OCI-LY7 (cell line): Measurements from ENCODE around the gene ADCY9. TPM values are rescaled to one million over a fixed set of nuclear protein-coding genes. Genes with fewer than 3 reads are reported as not detected.

Experiments used
- BruUV-seq: library from RNA; stranded (reverse); fragments of 400-500 nt; replicated peaks from 2 replicates; lab custom pipeline; 2021; lab: Mats Ljungman, UMichigan
- CTCF ChIA-PET: fragments of 300-600 bp; sonication (Branson Sonifier 250); formaldehyde crosslinking; loops from one replicate; lab custom pipeline; 2022; ENCODE audit warnings: antibody characterized with exemption; ENCODE audit not compliant: unreplicated experiment; lab: Charles Lee
- POLR2A ChIA-PET: fragments of 300-600 bp; sonication (Branson Sonifier 250); formaldehyde crosslinking; loops from one replicate; lab custom pipeline; 2022; ENCODE audit warnings: antibody characterized with exemption; lab: Charles Lee
- DNase-seq: peaks from one replicate; pipeline ENCODE4 v3.0.0-alpha.2; 2015; ENCODE audit warnings: low spot score
- H2AFZ ChIP-seq: fragments of 200-600 bp; sonication (generic), shearing (Covaris generic); 2 replicates; pipeline ENCODE4 v1.6.1; 2014; ENCODE audit warnings: mild to moderate bottlenecking, antibody characterized with exemption, low read length, moderate library complexity
- H3K27ac ChIP-seq: fragments of 200-600 bp; sonication (generic); 2 replicates; pipeline ENCODE4 v1.5.1; 2014; ENCODE audit warnings: mixed run types, low read depth, mild to moderate bottlenecking, moderate library complexity, low read length, inconsistent platforms; ENCODE audit not compliant: poor library complexity, severe bottlenecking
- H3K36me3 ChIP-seq: fragments of 200-600 bp; sonication (generic); 2 replicates; pipeline ENCODE4 v1.6.1; 2014; ENCODE audit warnings: mild to moderate bottlenecking, antibody characterized with exemption, low read length, moderate library complexity, mixed read lengths; ENCODE audit not compliant: insufficient read depth
- H3K4me1 ChIP-seq: fragments of 200-600 bp; sonication (generic); 2 replicates; pipeline ENCODE4 v1.5.1; 2014; ENCODE audit warnings: mild to moderate bottlenecking, low read length; ENCODE audit not compliant: insufficient read depth, poor library complexity, severe bottlenecking
- H3K4me2 ChIP-seq: fragments of 200-600 bp; sonication (generic); 2 replicates; pipeline ENCODE4 v1.6.1; 2014; ENCODE audit warnings: mild to moderate bottlenecking, low read length
- H3K4me3 ChIP-seq: fragments of 200-600 bp; sonication (generic); 2 replicates; pipeline ENCODE4 v1.5.1; 2014; ENCODE audit warnings: mild to moderate bottlenecking, low read depth, low read length; ENCODE audit not compliant: poor library complexity, severe bottlenecking
- H3K79me2 ChIP-seq: fragments of 200-600 bp; sonication (generic); 2 replicates; pipeline ENCODE4 v1.6.1; 2016; ENCODE audit warnings: low read depth, mild to moderate bottlenecking, low read length, moderate library complexity, mixed read lengths; ENCODE audit not compliant: insufficient read depth
- H3K9me2 ChIP-seq: fragments of 200-600 bp; sonication (generic); 2 replicates; pipeline ENCODE4 v1.6.1; 2016; ENCODE audit warnings: mild to moderate bottlenecking, low read length, mixed read lengths; ENCODE audit not compliant: insufficient read depth
- H3K9me3 ChIP-seq: fragments of 200-600 bp; sonication (generic); 2 replicates; pipeline ENCODE4 v1.6.1; 2014; ENCODE audit warnings: mild to moderate bottlenecking, mixed run types, low read length, mixed read lengths
- H4K20me1 ChIP-seq: fragments of 200-600 bp; sonication (generic); 2 replicates; pipeline ENCODE4 v1.6.1; 2014; ENCODE audit warnings: mild to moderate bottlenecking, antibody characterized with exemption, low read length, moderate library complexity, mixed read lengths; ENCODE audit not compliant: insufficient read depth
- CTCF ChIP-seq: fragments of 200-600 bp; sonication (generic); conservative IDR thresholded peaks from 2 replicates; pipeline ENCODE4 v1.5.1; 2014; ENCODE audit warnings: mild to moderate bottlenecking, antibody characterized with exemption, low read length, moderate library complexity, mixed read lengths
- EZH2phosphoT487 ChIP-seq: fragments of 200-600 bp; sonication (generic); IDR thresholded peaks from 2 replicates; pipeline ENCODE4 v1.6.1; 2018; ENCODE audit warnings: low read depth, borderline replicate concordance, mild to moderate bottlenecking, mixed run types, antibody characterized with exemption, low read length, moderate library complexity, mixed read lengths
- intact Hi-C: fragments of 100-400 bp; cut with micrococcal nuclease; formaldehyde crosslinking; loops from one replicate; pipeline ENCODE4 v1.10.0; 2022; ENCODE audit not compliant: unreplicated experiment
- total RNA-seq, 2 experiments: library from RNA; depleted of rRNA in 1 of 2; stranded (reverse); fragments of >200 nt in 1 of 2; shearing (Covaris generic) in 1 of 2; gene quantifications; 2 replicates each; pipeline ENCODE4 v1.2.3, GENCODE V29; 2014 to 2022

The ADCY9 gene
- total RNA-seq, 2 experiments from 2014 or later, result 0.22 to 0.34 TPM

GRCh38 chr16:4087099-4087885 lies 28.9 kb downstream of the ADCY9 start:
- Histone ChIP-seq H3K4me2 (no peak overlapping the region), H4K20me1 (no peaks in the 10 kb centered on the region), H3K9me3 (no peaks in the 10 kb centered on the region), H3K4me1 (no peaks in the 10 kb centered on the region), H3K9me2 (no peaks in the 10 kb centered on the region), H3K79me2 (no peaks in the 10 kb centered on the region), H3K4me3 (no peak overlapping the region), H2AFZ (no peak overlapping the region), H3K27ac (no peak overlapping the region), H3K36me3 (no peaks in the 10 kb centered on the region)
- no TSS peak for BruUV-seq
- CTCF ChIA-PET, result no interaction called here
- no peak for DNase-seq
- TF ChIP-seq EZH2phosphoT487 (no peak), CTCF (no peak)
- intact Hi-C loops, result no loop called here
- POLR2A ChIA-PET, result no interaction called here

GRCh38 chr16:4086153-4086552 lies 30.1 kb downstream of the ADCY9 start:
- Histone ChIP-seq H3K4me1 (no peaks in the 10 kb centered on the region), H3K4me3 (no peak overlapping the region), H4K20me1 (no peaks in the 10 kb centered on the region), H3K36me3 (no peaks in the 10 kb centered on the region), H3K9me3 (no peaks in the 10 kb centered on the region), H3K79me2 (no peaks in the 10 kb centered on the region), H2AFZ (no peak overlapping the region), H3K4me2 (no peak overlapping the region), H3K9me2 (no peaks in the 10 kb centered on the region), H3K27ac (no peak overlapping the region)
- ChIA-PET POLR2A (no interaction called here), CTCF (no interaction called here)
- no TSS peak for BruUV-seq
- DNase-seq, result no peak
- intact Hi-C loops, result no loop called here
- TF ChIP-seq CTCF (no peak), EZH2phosphoT487 (no peak)

GRCh38 chr16:4085405-4085970 lies 30.8 kb downstream of the ADCY9 start:
- CTCF ChIA-PET, result no interaction called here
- Histone ChIP-seq H3K9me3 (no peaks in the 10 kb centered on the region), H3K9me2 (no peaks in the 10 kb centered on the region), H2AFZ (no peak overlapping the region), H3K79me2 (no peaks in the 10 kb centered on the region), H3K27ac (no peak overlapping the region), H3K36me3 (no peaks in the 10 kb centered on the region), H4K20me1 (no peaks in the 10 kb centered on the region), H3K4me2 (no peak overlapping the region), H3K4me3 (no peak overlapping the region), H3K4me1 (no peaks in the 10 kb centered on the region)
- POLR2A ChIA-PET, result no interaction called here
- TF ChIP-seq CTCF (no peak), EZH2phosphoT487 (no peak)
- intact Hi-C loops, result no loop called here
- DNase-seq, result no peak
- BruUV-seq, result no TSS peak
